HG02610 (cell line): Measurements from ENCODE around the gene COMMD3.

Experiments used
- ATAC-seq: cut with Tn5 transposase; IDR thresholded peaks from one replicate; pipeline ENCODE4 v1.9.1; 2021; ENCODE audit warnings: mild to moderate bottlenecking, moderate library complexity; ENCODE audit not compliant: unreplicated experiment

Gene COMMD3

DNA sequence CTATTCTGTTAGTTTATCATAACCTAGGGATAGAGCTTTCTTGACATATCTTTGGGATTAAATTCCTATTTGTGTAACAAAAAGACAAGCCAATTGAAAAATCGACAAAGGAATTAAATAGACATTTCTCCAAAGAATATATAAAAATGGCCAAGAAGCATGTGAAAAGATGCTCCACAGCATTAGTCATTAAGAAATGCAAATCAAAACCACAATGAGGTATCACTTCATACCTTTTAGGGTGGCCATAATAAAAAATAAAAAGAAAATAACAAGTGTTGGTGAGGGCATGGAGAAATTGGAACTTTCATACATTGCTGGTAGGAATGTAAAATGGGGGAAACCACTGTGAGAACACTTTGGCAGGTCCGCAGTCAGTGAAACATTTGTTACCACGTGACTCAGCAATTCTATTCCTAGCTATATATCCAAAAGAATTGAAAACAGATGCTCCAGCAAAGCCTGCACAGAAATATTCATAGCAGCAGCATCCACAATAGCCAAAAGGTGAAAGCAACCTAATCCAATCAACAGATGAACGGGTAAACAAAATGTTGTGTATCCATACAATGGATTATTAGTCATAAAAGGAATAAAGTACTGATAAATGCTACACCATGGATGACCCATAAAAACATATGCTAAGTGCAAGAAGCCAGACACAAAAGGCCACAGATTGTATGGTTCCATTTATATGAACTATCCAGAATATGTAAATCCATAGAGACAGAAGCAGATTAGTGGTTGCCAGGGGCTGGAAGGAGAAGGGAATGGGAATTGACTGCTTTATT is 49.7 kb downstream of the COMMD3 start:
- no peak for ATAC-seq

DNA sequence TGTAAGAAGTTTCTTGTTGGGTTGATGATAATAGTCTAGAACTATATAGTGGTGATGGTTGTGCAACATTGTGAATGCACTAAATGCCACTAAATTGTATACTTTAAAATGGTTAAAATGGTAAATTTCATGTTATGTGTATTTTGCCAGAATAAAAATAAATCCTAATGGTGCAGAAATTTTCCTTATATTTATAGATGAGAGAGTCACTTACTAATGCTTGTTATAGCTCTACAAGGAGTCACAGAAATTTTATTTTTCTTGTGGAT is 50.2 kb downstream of the COMMD3 start:
- no peak for ATAC-seq

DNA sequence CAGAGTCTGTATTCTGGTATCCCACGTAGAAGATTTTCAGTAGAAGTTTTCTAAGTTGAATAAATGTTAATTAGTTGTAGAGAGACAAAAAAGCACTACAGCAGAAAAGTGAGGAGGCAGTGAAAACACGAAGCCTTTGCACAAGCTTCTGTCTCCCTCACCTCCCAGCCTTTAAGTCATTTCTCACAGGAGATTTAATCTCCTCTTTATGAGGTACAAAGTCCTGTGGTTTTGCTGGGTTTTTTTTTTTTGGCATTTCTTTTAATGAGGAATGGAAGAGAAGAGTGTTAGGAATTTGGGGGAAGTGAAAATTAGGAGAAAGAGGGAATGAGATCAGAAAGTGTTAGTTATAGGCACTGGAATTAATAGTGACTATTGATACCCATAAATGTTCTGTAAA is 50.6 kb downstream of the COMMD3 start:
- ATAC-seq: no peak

DNA sequence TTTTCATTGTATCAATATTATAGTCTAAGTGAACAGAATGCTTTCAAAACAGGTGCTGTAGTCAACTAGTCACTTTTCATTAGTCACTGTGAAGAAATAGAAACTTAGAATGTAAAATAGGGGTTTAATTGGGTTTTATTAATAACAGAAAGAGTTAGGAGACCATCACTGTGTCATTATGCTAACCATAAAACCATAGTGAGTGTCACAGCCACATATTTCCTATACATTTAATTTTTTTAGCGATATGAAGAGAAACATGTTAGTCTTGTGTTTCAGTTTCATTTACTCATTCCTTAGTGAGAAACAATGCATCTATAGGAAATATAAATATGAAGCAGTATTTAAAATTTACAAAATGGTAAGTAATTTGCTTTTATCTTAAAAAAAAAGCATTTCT is 51.3 kb downstream of the COMMD3 start:
- ATAC-seq: no peak

DNA sequence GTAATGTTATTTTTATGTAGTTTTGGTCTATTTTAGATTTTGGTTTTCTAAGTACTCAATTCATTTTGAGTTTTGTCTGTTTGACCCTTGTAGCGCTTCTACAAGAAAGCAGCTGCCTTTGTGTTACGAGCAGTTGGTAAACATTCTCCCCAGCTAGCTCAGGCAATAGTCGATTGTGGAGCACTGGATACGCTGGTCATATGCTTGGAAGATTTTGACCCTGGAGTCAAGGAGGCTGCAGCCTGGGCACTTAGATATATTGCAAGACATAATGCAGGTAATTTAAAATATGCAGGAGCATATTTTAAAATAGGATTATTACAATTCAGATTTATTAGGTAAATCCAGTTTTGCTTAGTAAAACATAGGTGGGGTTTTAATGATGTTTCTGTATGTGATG is 52.2 kb downstream of the COMMD3 start:
- ATAC-seq: no peak

DNA sequence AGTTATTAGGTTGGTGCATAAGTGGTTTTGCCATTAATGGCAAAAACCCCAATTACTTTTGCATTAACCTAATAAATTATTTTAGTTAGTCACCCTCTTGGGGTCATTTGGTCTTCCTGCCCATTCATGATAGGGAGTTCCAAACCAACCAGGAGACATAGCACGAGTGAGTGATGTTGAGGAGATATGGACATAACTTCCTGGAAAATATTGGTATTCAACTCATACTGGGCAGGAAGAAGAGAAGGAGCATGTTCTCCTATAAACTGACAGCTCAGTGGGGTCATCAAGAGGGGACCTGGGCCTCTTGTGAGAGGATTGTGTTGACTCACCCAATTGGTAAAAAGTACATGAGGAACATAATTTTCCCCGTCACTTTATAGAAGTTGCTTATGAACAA is 52.8 kb downstream of the COMMD3 start:
- no peak for ATAC-seq

DNA sequence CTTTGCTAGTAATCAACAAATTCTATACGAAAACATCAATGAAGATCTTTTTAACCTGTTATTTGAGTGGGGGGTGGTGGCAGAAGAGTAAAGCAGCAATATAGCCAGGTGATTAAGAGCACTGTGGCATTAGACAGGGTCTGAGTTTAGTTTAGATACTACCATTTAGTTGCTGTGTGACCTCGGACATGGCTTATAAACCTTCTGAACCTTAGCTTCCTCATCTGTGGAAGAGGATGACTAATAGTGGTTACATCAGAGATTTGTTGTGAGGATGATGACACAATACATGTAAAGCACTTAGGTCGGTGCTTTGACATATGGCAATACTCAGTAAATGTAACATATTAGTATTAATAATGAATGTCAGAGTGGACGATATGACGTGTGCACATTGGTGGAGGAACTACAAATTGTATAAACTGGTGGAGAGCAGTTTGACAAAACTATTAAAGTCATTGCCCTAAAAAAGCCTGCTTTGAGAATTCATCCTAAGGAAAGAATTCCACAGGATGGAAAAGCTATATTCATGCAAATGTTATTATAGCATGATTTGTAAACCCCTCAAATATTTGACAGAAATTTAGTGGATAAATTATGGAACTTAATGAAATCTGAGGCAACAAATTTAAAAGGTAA is 53.4 kb downstream of the COMMD3 start:
- ATAC-seq: peak; percentile 82
